HepG2 (cell line): Measurements from ENCODE around the gene AXIN1. TPM values are rescaled to one million over a fixed set of nuclear protein-coding genes. Genes with fewer than 3 reads are reported as not detected.
A peak's percentile ranks its signal among the peaks of the same experiment; 100 is the strongest.

Experiments used
- EP300 ChIP-seq, 3 experiments: sonication (generic) in 1 of 3; formaldehyde crosslinking in 1 of 3; IDR thresholded peaks; 2 replicates each; pipeline versions ENCODE4 v1.5.1 to v1.6.1; 2011 to 2020; ENCODE audit warnings: low read depth in 2 of 3, low read length in 2 of 3, borderline replicate concordance in 1 of 3, improper control_type of control experiment in 1 of 3, mild to moderate bottlenecking in 1 of 3, missing genetic modification reagents in 1 of 3, moderate library complexity in 1 of 3
- HMG20A ChIP-seq: IDR thresholded peaks from 2 replicates; pipeline ENCODE4 v1.6.1; 2016; ENCODE audit warnings: borderline replicate concordance
- JDP2 ChIP-seq: sonication (generic); formaldehyde crosslinking; IDR thresholded peaks from 2 replicates; pipeline ENCODE4 v1.8.1; 2022; ENCODE audit warnings: missing genetic modification reagents, borderline replicate concordance
- MBNL3 ChIP-seq: fragments of 250-450 bp; sonication (Bioruptor Pico); conservative IDR thresholded peaks from 2 replicates; pipeline ENCODE4 v1.8.0; 2022; ENCODE audit warnings: mild to moderate bottlenecking, inconsistent platforms
- TEAD2 ChIP-seq: sonication (generic); formaldehyde crosslinking; IDR thresholded peaks from 2 replicates; pipeline ENCODE4 v1.9.0; 2021; ENCODE audit warnings: missing genetic modification reagents
- ZBTB38 ChIP-seq: sonication (generic); formaldehyde crosslinking; IDR thresholded peaks from 2 replicates; pipeline ENCODE4 v1.5.1; 2020; ENCODE audit warnings: mild to moderate bottlenecking, missing genetic modification reagents
- ZNF10 ChIP-seq: sonication (generic); formaldehyde crosslinking; IDR thresholded peaks from 2 replicates; pipeline ENCODE4 v1.4.0; 2020; ENCODE audit warnings: mild to moderate bottlenecking, low read depth, missing genetic modification reagents, borderline replicate concordance
- ZNF567 ChIP-seq: sonication (generic); formaldehyde crosslinking; IDR thresholded peaks from 2 replicates; pipeline ENCODE4 v1.8.1; 2023; ENCODE audit warnings: mild to moderate bottlenecking, missing genetic modification reagents, borderline replicate concordance
- ZNF883 ChIP-seq: sonication (generic); formaldehyde crosslinking; IDR thresholded peaks from 2 replicates; pipeline ENCODE4 v1.5.1; 2020; ENCODE audit warnings: mild to moderate bottlenecking, missing genetic modification reagents; ENCODE audit errors: not compliant biosample characterization
- polyA plus RNA-seq, 8 experiments: library from polyadenylated mRNA; depleted of rRNA in 3 of 8; stranded (reverse) in 7 of 8; unstranded in 1 of 8; fragments of >200 nt; fragmentation: Illumina TruSeq in 4 of 8; extraction: Trizol in 4 of 8; gene quantifications; 2 replicates each; pipeline versions ENCODE4 v1.2.1 to v1.2.3, GENCODE V29; 2011 to 2016; ENCODE audit warnings: low read depth in 4 of 8, missing spikeins in 1 of 8, mixed read lengths in 1 of 8; ENCODE audit not compliant: insufficient read depth in 1 of 8
- total RNA-seq, 5 experiments: library from RNA; depleted of rRNA; stranded (reverse); fragments of >200 nt; fragmentation: Illumina TruSeq; extraction: Trizol; gene quantifications; 2 replicates each; pipeline ENCODE4 v1.2.3, GENCODE V29; 2016; ENCODE audit warnings: low read depth in 1 of 5
- TF ChIP-seq, protein P1 (sequence below): sonication (generic); formaldehyde crosslinking; IDR thresholded peaks from 2 replicates; pipeline ENCODE4 v1.4.0; 2020; ENCODE audit warnings: mild to moderate bottlenecking, missing genetic modification reagents
- TF ChIP-seq, protein P2 (sequence below): sonication (generic); formaldehyde crosslinking; IDR thresholded peaks from 2 replicates; pipeline ENCODE4 v1.5.0; 2020; ENCODE audit warnings: missing genetic modification reagents, mild to moderate bottlenecking, borderline replicate concordance
- TF ChIP-seq, protein P3 (sequence below), 2 experiments: fragments of 450-650 bp in 1 of 2; sonication (generic) in 1 of 2; formaldehyde crosslinking in 1 of 2; IDR thresholded peaks; 2 replicates each; pipeline versions ENCODE4 v1.6.1 to v1.8.0; 2016 to 2022; ENCODE audit warnings: antibody characterized with exemption in 1 of 2, mild to moderate bottlenecking in 1 of 2, missing genetic modification reagents in 1 of 2
- TF ChIP-seq, protein P4 (sequence below): sonication (generic); formaldehyde crosslinking; IDR thresholded peaks from 2 replicates; pipeline ENCODE4 v1.4.0; 2020; ENCODE audit warnings: mild to moderate bottlenecking, missing genetic modification reagents

The AXIN1 gene
- total and polyA plus RNA-seq, 2 of the 13 experiments (the other 11 are each of a cell fraction or from before 2014, with no cell fraction given) = 24.0 to 26.0 TPM

DNA sequence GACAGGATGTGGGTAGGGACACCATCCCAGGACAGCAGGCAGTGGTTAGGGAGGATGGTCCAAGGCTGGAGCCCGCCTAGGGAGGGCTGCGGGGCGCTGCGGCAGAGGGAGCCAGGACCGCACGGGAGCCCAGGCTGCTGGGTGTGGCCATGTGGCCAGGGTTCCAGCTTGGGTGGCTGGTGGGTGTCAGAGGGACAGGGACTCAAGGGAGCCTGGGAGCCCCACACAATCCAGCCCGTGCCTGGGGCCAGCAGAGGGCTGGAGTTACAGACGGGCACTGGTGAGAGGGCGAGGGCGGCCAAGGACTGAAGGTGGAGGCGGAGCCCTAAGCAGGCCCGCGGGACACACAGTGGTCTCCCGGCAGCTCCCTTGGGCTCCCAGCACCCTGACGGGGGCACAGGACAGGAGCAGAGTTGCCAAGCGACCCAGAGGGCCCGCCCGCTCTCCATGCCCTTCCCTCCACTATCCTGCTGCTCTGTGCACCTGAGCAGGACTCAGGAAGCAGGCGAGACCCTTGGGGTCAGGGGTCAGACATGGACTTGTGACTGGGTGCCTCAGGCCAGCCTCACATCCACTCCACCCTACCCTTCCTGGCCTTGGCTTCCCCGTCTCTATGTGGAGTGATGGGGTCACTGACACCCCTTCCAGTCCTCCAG, 10.7 kb upstream of the AXIN1 start (continued):
- TF ChIP-seq TEAD2 (CRISPR knock-in tag) = no peak
- TF ChIP-seq JDP2 (CRISPR knock-in tag) = no peak
- TF ChIP-seq, protein P1, sequence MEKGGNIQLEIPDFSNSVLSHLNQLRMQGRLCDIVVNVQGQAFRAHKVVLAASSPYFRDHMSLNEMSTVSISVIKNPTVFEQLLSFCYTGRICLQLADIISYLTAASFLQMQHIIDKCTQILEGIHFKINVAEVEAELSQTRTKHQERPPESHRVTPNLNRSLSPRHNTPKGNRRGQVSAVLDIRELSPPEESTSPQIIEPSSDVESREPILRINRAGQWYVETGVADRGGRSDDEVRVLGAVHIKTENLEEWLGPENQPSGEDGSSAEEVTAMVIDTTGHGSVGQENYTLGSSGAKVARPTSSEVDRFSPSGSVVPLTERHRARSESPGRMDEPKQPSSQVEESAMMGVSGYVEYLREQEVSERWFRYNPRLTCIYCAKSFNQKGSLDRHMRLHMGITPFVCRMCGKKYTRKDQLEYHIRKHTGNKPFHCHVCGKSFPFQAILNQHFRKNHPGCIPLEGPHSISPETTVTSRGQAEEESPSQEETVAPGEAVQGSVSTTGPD (CRISPR knock-in tag) = no peak
- TF ChIP-seq ZBTB38 (CRISPR knock-in tag) = 0 out of 2 replicates have a peak, but pooled peaks have one; percentile 15
- no peak for TF ChIP-seq ZNF567
- no peak for TF ChIP-seq ZNF883 (CRISPR knock-in tag)
- TF ChIP-seq, protein P2, sequence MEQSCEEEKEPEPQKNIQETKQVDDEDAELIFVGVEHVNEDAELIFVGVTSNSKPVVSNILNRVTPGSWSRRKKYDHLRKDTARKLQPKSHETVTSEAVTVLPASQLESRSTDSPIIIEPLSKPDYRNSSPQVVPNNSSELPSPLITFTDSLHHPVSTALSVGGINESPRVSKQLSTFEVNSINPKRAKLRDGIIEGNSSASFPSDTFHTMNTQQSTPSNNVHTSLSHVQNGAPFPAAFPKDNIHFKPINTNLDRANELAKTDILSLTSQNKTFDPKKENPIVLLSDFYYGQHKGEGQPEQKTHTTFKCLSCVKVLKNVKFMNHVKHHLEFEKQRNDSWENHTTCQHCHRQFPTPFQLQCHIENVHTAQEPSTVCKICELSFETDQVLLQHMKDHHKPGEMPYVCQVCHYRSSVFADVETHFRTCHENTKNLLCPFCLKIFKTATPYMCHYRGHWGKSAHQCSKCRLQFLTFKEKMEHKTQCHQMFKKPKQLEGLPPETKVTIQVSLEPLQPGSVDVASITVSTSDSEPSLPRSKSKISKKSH (CRISPR knock-in tag) = no peak
- TF ChIP-seq, protein P3, sequence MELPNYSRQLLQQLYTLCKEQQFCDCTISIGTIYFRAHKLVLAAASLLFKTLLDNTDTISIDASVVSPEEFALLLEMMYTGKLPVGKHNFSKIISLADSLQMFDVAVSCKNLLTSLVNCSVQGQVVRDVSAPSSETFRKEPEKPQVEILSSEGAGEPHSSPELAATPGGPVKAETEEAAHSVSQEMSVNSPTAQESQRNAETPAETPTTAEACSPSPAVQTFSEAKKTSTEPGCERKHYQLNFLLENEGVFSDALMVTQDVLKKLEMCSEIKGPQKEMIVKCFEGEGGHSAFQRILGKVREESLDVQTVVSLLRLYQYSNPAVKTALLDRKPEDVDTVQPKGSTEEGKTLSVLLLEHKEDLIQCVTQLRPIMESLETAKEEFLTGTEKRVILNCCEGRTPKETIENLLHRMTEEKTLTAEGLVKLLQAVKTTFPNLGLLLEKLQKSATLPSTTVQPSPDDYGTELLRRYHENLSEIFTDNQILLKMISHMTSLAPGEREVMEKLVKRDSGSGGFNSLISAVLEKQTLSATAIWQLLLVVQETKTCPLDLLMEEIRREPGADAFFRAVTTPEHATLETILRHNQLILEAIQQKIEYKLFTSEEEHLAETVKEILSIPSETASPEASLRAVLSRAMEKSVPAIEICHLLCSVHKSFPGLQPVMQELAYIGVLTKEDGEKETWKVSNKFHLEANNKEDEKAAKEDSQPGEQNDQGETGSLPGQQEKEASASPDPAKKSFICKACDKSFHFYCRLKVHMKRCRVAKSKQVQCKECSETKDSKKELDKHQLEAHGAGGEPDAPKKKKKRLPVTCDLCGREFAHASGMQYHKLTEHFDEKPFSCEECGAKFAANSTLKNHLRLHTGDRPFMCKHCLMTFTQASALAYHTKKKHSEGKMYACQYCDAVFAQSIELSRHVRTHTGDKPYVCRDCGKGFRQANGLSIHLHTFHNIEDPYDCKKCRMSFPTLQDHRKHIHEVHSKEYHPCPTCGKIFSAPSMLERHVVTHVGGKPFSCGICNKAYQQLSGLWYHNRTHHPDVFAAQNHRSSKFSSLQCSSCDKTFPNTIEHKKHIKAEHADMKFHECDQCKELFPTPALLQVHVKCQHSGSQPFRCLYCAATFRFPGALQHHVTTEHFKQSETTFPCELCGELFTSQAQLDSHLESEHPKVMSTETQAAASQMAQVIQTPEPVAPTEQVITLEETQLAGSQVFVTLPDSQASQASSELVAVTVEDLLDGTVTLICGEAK (IDR thresholded peaks at IDR 0.05) = no peak
- TF ChIP-seq, protein P3 (CRISPR knock-in tag; IDR thresholded peaks at IDR 0.05) = peak; percentile 52; the same call in 1 of the 2 replicates
- TF ChIP-seq ZNF10 (CRISPR knock-in tag) = no peak
- no peak for TF ChIP-seq MBNL3 (CRISPR knock-in tag)
- TF ChIP-seq, protein P4, sequence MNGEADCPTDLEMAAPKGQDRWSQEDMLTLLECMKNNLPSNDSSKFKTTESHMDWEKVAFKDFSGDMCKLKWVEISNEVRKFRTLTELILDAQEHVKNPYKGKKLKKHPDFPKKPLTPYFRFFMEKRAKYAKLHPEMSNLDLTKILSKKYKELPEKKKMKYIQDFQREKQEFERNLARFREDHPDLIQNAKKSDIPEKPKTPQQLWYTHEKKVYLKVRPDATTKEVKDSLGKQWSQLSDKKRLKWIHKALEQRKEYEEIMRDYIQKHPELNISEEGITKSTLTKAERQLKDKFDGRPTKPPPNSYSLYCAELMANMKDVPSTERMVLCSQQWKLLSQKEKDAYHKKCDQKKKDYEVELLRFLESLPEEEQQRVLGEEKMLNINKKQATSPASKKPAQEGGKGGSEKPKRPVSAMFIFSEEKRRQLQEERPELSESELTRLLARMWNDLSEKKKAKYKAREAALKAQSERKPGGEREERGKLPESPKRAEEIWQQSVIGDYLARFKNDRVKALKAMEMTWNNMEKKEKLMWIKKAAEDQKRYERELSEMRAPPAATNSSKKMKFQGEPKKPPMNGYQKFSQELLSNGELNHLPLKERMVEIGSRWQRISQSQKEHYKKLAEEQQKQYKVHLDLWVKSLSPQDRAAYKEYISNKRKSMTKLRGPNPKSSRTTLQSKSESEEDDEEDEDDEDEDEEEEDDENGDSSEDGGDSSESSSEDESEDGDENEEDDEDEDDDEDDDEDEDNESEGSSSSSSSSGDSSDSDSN (CRISPR knock-in tag) = peak; percentile 32; the same call in 1 of the 2 replicates
- no peak for TF ChIP-seq EP300 (IDR thresholded peaks at IDR 0.05; ENCODE audit: low read depth in 2 of 2, low read length in 2 of 2)
- no peak for TF ChIP-seq EP300 (CRISPR knock-in tag; IDR thresholded peaks at IDR 0.05; ENCODE audit: borderline replicate concordance)
- TF ChIP-seq HMG20A (CRISPR knock-in tag) = no peak
